ENCODE results near the gene PHLDB1. TPM values are rescaled to one million over a fixed set of nuclear protein-coding genes. Genes with fewer than 3 reads are reported as not detected.

Gene PHLDB1
- polyA plus RNA-seq, 3 donors = 0.17 TPM; not detected in 2

- Histone ChIP-seq H3K27ac (ENCODE audit: low read depth in 1 of 2, low read length in 2 of 2) (no peak overlapping the region), H4K20me1 (ENCODE audit: insufficient read depth, low read length) (no peaks in the 10 kb centered on the region), H3K4me1 (ENCODE audit: control insufficient read depth in 1 of 2, insufficient read depth in 2 of 2, low read length in 2 of 2) (peaks cover 11 to 12% of the 10 kb centered on the region in 2 donors), H2AFZ (ENCODE audit: insufficient read depth, low read depth, low read length, poor library complexity, severe bottlenecking) (no peak overlapping the region), H3K4me3 (replicated peaks in 1 of 3; ENCODE audit: low read depth in 2 of 3, low read length in 3 of 3) (no peak overlapping the region), H3K9ac (ENCODE audit: insufficient read depth, low read length, poor library complexity, severe bottlenecking) (no peak overlapping the region), H3K9me3 (replicated peaks in 1 of 2; ENCODE audit: control insufficient read depth in 1 of 2, insufficient read depth in 1 of 2, low read length in 2 of 2) (no peaks in the 10 kb centered on the region), H3K79me2 (ENCODE audit: insufficient read depth, low read length) (no peaks in the 10 kb centered on the region), H3K36me3 (replicated peaks in 1 of 2; ENCODE audit: control insufficient read depth in 1 of 2, insufficient read depth in 2 of 2, low read length in 2 of 2) (no peaks in the 10 kb centered on the region), H3K27me3 (ENCODE audit: control insufficient read depth in 2 of 2, insufficient read depth in 2 of 2, low read length in 2 of 2) (peaks cover 22 to 35% of the 10 kb centered on the region in 2 donors), H3K4me2 (replicated peaks; ENCODE audit: extremely low read depth, low read length, poor library complexity, severe bottlenecking) (no peak overlapping the region)
- TF ChIP-seq, protein P1, sequence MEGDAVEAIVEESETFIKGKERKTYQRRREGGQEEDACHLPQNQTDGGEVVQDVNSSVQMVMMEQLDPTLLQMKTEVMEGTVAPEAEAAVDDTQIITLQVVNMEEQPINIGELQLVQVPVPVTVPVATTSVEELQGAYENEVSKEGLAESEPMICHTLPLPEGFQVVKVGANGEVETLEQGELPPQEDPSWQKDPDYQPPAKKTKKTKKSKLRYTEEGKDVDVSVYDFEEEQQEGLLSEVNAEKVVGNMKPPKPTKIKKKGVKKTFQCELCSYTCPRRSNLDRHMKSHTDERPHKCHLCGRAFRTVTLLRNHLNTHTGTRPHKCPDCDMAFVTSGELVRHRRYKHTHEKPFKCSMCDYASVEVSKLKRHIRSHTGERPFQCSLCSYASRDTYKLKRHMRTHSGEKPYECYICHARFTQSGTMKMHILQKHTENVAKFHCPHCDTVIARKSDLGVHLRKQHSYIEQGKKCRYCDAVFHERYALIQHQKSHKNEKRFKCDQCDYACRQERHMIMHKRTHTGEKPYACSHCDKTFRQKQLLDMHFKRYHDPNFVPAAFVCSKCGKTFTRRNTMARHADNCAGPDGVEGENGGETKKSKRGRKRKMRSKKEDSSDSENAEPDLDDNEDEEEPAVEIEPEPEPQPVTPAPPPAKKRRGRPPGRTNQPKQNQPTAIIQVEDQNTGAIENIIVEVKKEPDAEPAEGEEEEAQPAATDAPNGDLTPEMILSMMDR (IDR thresholded peaks at IDR 0.05) = no peak
- DNase-seq = no peak
- Mint-ChIP-seq H3K4me1 (peaks cover 25% of the 10 kb centered on the region), H3K27me3 (ENCODE audit: low read depth in 3 of 3) (peaks cover 38 to 50% (median 40%) of the 10 kb centered on the region in 3 donors), H3K9me3 (peaks cover 0 to 5% (median 2%) of the 10 kb centered on the region in 7 donors), H3K4me3 (no peak overlapping the region), H3K27ac (no peak overlapping the region), H3K36me3 (no peaks in the 10 kb centered on the region)
- WGBS (ENCODE audit: insufficient coverage) = 50% methylated on average over 2 of the region's 6 CpGs
- intact Hi-C loops (cut with micrococcal nuclease) = no loop called here
Observed at GRCh38 chr11:118615282-118615975, 8.0 kb downstream of the PHLDB1 start.

DNA sequence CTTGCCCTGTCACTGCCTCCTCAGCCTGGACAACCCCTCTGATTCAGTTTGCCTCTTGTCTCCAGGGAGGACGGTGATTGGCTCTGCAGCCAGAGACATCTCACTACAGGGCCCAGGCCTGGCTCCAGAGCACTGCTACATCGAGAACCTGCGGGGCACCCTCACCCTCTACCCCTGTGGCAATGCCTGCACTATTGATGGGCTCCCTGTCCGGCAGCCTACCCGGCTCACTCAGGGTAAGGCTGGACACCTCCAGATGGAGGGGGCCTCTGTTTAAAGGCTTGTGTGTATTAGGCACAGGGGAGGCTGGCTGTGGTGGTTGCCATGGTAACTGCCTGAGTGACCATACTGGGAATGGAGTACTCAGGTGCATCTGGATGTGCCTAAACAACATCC lies 8.6 kb downstream of the PHLDB1 start:
- Histone ChIP-seq H3K36me3 (replicated peaks in 1 of 2; ENCODE audit: control insufficient read depth in 1 of 2, insufficient read depth in 2 of 2, low read length in 2 of 2) (no peaks in the 10 kb centered on the region), H2AFZ (ENCODE audit: insufficient read depth, low read depth, low read length, poor library complexity, severe bottlenecking) (no peak overlapping the region), H4K20me1 (ENCODE audit: insufficient read depth, low read length) (no peaks in the 10 kb centered on the region), H3K4me2 (replicated peaks; ENCODE audit: extremely low read depth, low read length, poor library complexity, severe bottlenecking) (no peak overlapping the region), H3K4me1 (ENCODE audit: control insufficient read depth in 1 of 2, insufficient read depth in 2 of 2, low read length in 2 of 2) (peaks cover 12% of the 10 kb centered on the region in 2 donors), H3K9ac (ENCODE audit: insufficient read depth, low read length, poor library complexity, severe bottlenecking) (no peak overlapping the region), H3K27ac (ENCODE audit: low read depth in 1 of 2, low read length in 2 of 2) (no peak overlapping the region), H3K9me3 (replicated peaks in 1 of 2; ENCODE audit: control insufficient read depth in 1 of 2, insufficient read depth in 1 of 2, low read length in 2 of 2) (no peaks in the 10 kb centered on the region), H3K79me2 (ENCODE audit: insufficient read depth, low read length) (no peaks in the 10 kb centered on the region), H3K27me3 (ENCODE audit: control insufficient read depth in 2 of 2, insufficient read depth in 2 of 2, low read length in 2 of 2) (peaks cover 17 to 33% of the 10 kb centered on the region in 2 donors), H3K4me3 (replicated peaks in 1 of 3; ENCODE audit: low read depth in 2 of 3, low read length in 3 of 3) (no peak overlapping the region)
- Mint-ChIP-seq H3K36me3 (no peaks in the 10 kb centered on the region), H3K4me1 (peaks cover 28% of the 10 kb centered on the region), H3K27me3 (ENCODE audit: low read depth in 3 of 3) (peaks cover 37 to 50% (median 37%) of the 10 kb centered on the region in 3 donors), H3K9me3 (peaks cover 0 to 5% (median 2%) of the 10 kb centered on the region in 7 donors), H3K27ac (no peak overlapping the region), H3K4me3 (no peak overlapping the region)
- intact Hi-C loops (cut with micrococcal nuclease) = no loop called here
- TF ChIP-seq, protein P1 (IDR thresholded peaks at IDR 0.05) = no peak
- no peak for DNase-seq
- 100% methylated on average over 1 of the region's 5 CpGs for WGBS (ENCODE audit: insufficient coverage)

Data from CD14-positive monocyte (primary cell).